Activated CD4-positive, alpha-beta T cell treated with anti-CD3 and anti-CD28 coated beads, Interleukin-2, amount 50 U/mL, for 48 hours (primary cell): ENCODE measurements around the gene MAGI2.
"Not testable (repeated sequence)": the region's sequence is repeated elsewhere in the genome, so short reads cannot be mapped to it uniquely, and the experiment has no call there.

Experiments used
- DNase-seq, 2 experiments: peaks; one replicate each; pipeline ENCODE4 v3.0.0-alpha.2; 2020

MAGI2 gene

DNA sequence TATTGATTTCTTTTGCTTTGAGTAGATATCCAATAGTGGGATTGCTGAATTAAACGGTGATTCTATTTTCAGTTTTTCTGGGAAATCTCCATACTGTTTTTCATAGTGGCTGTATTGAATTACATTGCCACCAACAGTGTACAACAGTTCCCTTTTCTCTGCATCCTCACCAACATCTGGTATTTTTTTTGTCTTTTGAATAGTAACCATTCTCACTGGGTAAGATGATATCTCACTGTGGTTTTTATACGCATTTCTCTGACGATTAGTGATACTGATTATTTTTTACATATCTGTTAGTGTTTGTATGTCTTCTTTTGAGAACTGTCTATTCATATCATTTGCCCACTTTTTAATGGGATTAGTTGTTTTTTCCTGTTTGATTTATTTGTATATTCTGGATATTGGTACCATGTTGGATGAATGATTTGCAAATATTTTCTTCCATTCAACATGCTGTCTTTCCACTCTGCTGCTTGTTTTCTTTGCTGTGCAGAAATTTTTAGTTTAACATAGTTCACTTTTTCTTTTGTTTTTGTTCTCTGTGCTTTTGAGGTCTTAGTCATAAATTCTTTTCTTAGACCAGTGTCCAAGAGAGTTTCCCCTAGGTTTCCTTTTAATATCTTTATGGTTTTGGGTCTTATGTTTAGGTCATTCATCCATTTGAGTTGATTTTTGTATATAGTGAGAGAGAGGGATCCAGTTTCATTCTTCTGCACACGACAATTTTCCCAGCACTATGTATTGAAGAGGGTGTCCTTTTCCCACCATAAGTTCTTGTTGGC lies 1070.2 kb downstream of the MAGI2 start:
- no peak for DNase-seq

DNA sequence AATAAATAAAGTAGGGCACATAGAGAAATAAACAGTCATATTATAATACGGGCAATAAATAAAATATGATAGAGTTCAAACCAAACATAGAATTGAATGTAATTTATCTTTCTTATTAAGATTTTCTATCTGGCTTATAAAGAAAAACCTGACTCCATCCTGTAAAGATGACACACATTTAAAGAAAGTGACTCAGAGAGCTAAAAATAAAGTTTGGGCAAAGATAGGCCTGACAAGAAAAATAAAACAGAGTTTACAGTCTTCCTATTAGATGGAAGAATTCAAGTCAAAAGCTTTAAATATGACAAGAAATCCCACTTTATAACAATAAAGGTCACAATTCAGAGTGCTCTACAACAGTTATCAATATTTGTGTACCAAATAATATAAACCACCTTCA lies 1074.3 kb downstream of the MAGI2 start:
- no peak for DNase-seq

DNA sequence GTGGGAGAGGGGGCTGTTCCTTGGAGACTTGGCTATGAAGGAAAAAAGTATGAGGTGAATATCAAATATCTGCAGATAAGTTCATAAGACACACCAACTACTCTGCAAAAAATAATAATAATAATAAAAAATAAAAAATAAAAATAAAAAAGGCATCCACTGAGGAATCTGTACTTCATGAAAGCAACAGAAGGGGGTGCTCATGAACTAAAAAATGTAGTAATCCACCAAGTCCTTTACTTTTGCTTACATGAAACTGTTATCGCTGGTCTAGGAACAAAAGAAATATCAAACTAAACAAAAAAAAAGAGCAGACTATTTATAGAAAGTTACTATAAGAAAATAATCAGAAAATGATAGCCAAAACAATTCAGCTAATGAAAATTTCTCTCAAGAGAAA lies 1075.9 kb downstream of the MAGI2 start:
- DNase-seq: no peak

DNA sequence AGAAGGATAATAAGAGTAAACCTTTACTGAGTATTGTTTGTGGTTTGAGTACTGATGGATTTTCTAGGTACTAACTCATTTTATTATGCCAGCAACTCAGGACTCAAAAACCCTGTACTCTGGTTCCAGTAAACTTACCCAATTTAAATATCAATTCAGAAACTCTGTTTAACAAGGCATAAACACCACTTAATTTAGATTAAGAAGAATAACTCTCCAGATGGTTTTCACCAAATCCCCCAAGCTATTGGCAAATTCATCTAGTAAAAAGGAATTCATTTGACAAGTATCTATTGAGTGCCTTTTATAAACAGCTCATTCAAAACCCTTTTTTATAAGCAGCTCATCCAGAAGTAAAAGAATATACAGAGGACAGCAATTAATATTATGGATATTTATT lies 1082.5 kb downstream of the MAGI2 start:
- no peak for DNase-seq

DNA sequence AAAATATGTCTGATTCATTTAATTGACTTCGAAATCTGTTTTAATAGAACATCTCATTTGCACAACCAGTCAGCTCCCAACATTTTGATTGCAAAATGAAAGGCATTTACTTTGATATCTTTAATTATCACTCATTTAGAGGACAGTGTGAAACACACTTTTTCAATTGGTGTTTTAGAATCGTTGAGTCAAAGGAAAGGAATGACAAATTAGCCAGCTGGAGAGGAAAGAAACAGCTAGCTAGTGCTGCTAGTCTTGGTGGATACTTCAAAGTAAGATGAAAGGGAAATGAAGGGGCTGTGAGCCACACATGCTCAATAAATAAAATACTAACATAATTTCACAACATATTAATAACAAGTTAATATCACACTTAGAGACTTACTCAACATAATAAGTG lies 1084.7 kb downstream of the MAGI2 start:
- DNase-seq: no peak

DNA sequence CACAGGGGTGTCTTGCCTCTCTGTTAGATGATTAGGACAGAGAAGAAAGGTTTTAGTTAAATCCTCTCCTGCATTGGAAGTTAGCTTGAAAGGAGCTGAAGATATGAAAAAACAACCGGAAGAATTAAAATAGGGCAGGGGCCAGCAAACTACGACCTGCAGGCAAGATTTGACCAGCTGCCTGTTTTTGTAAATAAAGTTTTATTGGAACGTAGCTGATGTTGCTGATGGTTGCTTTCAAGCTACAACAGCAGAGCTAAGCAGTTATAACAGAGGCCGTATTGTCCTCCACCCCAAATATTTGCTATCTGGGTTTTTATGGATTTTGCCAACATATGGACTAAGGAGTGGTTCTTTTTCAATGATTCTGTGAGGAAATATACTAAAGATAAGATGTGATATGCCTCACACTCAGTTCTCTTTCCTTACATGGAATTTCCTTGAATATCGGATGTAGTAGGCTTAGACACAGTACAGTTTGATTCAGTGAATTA lies 1086.1 kb downstream of the MAGI2 start:
- DNase-seq: no peak

DNA sequence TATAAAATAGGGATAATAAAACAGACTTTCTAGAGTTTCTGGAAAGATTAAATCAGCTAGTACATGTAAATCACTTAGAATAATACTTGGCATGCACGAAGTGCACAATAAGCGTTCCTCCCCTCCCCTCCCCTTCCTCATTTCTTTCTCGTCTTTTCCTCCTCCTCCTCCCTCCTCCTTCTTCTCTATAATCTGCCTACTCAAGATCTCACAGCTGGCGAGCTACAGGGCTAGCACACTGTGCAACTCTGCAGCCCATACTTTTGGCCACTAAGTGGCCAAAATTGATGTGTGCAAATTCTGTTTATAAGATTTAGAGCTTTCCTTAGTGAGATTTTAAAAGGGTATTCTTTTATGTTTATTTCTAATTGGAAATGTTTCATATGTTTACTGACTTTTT lies 1089.6 kb downstream of the MAGI2 start:
- no peak for DNase-seq

DNA sequence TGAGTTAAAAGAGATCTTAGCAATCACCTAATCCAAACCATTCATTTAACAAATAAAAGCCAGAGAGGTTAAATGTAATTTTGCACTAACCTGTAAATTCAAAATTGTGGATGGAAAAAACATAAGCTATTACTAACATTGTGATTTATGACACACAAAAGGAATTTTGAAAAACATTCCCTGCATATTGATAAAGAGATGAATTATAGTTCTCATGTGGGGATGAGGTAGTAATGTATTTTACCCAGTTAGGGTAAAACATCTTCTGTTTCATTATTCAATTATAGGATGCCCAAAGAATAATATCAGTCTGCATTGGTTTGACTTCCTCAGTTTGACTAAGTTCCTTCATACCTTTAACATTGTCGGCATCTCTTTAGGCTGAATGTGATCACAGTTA lies 1093.6 kb downstream of the MAGI2 start:
- no peak for DNase-seq

DNA sequence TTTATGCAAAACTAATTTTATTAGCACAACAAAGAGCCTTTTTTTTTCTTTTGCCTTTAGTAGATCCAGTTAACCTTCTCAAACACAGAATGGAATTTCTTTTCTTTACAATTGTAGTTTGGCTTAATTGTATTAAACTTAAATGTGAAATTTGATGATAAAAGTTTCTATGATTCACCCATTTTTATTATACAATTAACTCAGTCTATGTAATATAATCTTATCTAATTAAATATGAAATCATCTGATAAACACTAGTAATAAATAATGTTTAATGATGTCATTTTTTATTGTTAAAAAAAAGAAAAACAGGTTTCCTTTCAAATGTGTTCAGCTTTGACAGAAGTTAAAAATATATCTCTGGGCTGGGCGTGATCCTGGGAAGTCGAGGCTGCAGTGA lies 1095.8 kb downstream of the MAGI2 start:
- DNase-seq: no peak

DNA sequence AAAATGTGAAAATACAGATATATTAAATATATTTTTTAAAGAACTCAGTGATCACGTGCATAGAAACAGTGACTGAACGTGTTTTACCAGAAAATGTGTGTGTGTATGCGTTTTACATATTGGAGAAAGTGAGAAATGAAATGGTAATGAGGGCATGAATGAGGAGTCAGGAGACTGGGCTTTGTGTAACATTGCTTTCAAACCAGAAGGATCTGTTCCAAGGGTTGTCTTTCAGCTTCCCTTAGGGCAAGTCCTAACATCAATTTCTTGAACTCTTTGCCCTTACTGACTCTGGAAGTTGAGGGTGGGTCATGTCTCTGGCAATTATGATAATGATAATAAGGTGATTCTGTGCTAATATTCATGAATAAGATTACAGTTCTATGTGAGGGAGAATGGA lies 1097.6 kb downstream of the MAGI2 start:
- DNase-seq: no peak

DNA sequence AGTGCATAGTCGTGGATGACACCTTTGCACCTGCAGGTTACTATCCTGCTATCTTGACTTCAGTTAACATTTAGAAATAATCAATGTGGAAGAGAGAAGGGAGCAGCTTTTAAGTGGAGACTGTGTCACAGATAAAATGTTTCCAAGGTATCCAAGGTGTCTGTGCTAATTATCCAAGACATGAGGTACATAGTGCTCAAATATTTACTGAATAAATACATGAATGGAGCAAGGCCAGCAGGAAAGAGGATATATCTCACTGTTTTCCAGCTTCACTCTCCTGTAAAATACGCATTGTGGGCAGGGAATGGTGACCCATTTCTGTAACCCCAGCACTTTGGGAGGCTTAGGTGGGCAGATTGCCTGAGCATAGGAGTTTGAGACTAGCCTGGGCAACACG lies 1102.5 kb downstream of the MAGI2 start:
- no peak for DNase-seq

DNA sequence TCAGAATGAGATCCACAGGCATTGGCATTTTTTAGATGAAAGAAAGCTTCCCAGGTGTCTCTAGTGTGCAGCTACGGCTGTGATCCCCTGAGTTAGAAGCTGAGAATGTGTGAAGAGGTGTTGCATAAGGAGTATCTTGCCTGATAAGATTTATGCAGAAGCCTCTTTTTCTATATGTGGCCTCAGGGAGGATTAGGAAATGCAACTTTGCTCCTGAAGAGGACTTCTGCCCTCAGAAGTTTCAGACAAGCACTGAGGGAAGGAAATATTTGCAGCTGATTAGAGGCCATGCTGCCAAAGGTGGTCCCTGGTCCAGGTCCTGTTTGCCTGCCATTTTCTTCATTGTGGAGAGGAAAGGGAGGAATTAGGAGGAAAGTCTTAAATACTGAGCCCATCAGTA lies 1103.1 kb downstream of the MAGI2 start:
- DNase-seq: no peak

DNA sequence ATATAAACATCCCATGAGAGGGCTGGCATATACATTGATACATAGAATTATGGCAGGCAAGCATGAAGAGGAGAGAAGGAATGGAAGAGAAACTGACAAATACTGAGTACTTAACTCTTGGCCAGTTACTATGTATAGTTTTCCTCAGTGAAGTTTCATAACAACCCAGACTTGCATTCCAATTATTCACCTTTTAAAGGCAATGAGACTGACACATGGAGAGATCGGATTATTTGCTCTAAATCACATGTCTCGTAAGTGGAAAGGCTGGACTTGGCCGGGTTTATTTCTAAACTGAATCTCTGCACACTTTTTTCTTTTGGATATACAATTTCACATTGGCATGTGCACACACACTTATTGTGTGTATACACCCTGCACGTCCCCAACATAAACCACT lies 1106.6 kb downstream of the MAGI2 start:
- DNase-seq: no peak

DNA sequence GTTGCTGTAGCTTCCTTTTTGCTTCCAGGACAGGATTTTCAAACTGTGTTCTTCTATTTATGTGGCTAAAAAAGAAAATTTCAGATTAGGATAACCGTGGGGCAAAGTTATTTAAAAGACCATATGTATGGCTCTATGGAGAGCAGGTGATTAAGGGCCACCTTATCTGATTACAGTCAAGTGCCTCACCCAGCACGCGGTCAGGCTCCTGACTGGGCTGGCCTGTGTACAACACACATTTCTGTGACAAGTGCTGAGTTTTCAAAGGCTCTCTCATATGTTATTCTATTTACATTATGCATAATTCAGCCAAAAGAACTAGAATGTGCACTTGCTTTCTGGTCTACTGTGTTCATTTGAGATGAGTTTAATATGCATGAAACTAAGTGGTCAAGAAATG lies 1107.5 kb downstream of the MAGI2 start:
- no peak for DNase-seq

DNA sequence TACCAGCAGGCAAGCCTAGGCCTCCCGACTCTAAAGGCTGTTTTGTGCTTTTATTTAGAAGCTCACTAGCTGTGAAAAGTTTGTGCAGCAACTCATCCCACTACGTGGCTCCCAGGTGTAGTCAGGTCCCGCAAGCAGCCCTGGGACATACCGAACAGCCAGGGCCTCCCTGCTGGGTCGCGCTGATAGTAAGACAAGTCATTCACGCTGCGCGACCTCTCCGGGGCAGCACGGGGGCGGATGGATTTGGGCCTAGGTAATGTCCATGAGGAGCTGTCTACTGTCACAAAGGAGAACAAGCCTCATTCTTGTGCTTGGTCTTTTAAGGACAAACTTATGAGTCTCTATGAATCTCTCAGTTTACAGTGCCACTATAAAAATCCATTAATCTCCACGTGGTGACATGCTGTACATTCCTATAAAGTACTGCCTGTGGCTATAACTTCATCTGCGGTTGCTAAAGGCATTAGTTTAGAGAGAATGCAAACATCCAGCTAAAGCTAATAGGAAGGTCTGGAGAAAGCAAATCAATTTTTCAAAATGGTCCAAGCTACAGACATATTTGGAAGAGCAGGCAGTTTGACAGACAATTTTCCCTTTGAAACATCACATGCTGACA lies 1108.1 kb downstream of the MAGI2 start:
- DNase-seq: no peak

DNA sequence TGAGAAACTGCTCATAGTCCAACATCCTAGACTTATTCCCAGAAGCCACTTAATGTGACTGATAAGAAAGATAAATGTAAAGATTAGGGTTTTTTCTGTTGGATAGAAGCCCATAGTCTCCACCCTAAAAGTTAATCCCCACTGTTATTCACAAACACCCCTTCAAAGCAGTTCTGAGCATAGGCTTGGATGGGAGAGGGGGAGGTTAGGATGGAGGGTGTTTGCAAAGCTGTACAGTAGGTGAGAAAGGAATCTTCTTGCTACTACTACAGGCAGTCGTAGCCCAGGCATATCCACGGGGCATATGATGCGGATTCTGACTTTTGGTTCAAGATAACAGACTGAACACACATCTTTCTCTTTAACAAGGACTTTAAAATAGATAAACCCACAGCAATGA lies 1119.0 kb downstream of the MAGI2 start:
- no peak for DNase-seq

DNA sequence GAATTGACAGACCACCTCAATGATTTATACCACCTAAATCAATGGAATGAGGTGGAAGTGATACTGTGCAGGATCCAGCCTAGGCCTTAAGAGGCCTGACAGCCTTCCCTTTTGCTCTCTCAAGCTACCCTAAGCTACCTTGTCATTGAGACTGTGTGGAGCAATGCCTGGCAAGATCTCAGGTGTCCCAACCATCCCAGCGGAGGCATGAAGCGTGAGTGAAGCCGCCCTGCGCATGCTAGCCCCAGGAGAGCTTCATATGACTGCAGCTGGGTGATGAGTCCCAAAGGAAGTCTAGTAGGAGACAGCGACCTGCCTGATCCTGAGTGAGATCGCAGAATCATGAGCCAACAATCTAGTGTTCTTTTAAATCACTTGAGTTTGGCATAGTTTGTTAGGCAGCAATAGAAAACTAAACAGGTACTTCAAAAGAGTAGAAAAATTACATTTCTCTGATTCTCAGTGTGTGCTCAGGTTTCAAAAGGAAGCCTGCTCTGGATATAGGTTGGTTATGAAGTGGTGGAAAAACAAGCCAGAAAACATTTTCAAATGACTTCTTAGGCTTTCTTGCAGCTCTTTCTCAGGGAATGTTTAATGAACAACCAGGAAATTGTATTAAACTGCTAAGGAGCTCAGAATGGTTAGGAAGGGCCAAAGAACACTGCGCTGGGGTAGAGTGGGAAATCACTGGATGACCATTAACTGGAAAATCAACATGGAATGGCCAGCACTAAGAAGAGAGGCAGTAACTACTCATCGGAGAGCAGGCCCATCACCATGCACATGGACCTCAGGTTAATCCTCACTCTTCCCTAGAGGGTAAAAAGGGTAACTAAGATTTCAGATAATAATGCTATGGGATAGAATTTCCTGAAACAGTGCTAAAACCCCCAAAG lies 1119.7 kb downstream of the MAGI2 start:
- DNase-seq: no peak

DNA sequence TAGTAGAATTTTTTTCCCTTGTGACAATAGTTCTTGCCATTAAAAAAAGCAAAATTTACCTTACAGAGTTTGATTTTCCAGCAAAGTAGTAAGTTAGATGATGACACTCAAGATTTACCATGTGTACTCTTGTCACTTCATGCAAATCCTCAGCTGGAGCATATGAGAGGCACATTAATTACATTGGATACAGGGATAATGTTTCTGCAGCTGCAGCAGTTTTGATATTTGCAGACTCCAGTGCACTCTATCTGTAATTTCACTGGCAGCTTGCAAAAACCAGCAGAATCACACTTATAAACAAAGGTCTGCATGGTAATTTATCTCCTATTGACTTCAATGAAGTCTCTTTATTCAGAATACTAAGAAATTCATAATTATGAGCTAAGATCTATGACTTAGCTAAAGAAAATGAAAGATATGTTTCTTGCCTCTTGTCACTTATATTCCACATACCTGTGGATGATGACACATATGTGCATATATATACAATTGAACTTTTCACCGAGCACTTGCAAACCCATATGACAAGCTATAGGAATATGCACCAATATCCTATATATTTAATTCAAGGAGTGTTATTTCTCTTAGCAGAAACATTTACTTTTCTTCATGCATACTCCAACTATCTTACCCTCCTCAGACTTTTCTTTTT lies 1124.3 kb downstream of the MAGI2 start:
- no peak for DNase-seq

DNA sequence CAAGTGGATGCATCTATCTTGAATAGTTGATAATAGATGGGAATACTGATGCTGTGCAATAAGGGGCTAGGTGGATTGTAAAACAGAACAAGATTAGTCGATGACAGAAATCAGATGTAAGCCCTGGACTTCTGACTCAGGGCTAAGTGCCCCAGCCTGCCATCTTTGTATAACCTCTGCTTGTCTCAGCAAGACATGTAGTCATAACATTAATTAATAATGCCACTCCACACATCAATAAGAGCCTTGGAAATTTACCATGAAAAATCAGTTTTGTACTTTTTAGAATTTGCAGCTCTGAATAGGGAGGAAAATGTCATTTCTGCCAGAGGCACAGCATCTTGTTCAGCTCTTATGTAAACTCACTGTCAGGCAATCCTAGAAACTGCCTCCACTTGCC lies 1125.7 kb downstream of the MAGI2 start:
- no peak for DNase-seq

DNA sequence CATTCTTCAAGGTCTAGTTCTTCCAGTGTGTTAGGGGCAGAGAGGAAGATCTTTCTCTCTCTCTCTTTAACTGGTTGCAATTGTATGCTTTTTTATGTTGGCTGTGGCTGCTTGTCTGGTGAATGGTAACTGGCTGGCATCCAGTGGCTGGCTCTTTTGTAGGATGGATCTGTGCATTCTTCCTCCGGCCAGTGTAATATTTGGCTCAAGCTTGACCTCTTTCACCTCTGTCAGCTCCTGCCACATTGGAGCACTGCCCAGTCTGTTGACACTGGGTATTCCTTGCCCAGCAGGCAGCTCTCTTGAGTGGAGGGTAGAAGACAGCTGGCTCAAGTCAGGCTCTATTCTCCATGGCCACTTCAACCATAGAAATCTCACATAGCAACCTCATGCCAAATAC lies 1126.6 kb downstream of the MAGI2 start:
- DNase-seq: no peak

DNA sequence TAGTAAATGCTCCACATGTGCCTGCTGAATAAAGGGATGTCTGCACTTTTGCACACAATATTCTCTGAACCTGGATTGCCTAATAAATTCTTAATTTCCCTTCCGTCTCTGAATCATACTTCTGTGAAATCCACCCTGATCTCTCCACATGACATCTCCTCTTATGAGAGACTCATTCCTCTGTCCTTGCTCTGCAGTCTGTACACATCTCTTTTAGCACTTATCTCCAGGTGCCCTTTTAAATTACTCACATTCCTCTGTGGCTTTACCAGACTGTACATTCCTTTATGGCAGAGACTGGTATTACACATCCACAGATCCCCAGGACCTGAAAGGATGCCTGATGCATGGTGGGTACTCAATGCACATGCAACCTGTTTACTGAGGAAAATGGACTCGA lies 1127.3 kb downstream of the MAGI2 start:
- no peak for DNase-seq

DNA sequence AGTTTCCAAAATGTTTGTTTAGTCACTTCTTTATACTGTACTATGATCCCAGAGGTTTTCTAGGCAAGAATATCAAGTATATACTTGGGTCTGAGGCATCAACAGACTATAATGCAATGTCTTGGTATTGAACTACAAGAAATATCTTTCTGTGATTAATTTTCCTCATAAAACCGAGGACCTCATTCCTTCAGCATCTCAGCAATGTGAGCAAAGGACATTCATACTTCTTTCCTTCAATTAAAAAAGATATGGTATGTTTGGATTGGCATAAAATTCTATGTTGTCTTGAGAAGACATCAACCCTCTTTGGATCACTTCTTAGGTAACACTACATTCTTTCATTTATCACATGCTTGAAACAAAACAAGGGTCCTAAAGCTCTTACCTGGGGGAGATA lies 1130.3 kb downstream of the MAGI2 start:
- DNase-seq: no peak

DNA sequence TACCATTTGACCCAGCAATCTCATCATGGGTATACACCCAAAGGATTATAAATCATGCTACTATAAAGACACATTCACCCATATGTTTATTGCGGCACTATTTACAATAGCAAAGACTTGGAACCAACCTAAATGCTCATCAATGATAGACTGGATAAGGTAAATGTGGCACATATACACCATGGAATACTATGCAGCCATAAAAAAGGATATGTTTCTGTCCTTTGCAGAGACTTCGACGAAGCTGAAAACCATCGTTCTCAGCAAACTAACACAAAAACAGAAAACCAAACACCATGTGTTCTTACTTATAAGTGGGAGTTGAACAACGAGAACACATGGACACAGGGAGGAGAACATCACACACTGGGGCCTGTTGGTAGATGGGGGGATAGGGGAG lies 1131.2 kb downstream of the MAGI2 start:
- not testable (repeated sequence) for DNase-seq
